C4-2B (cell line): ENCODE results near the gene CDKN1C.

Source experiments
- H3K27ac ChIP-seq: fragments of 450-650 bp; 2 replicates; pipeline ENCODE4 v1.5.1; 2017
- CTCF ChIP-seq: fragments of 450-650 bp; conservative IDR thresholded peaks from 2 replicates; pipeline ENCODE4 v1.5.1; 2017; ENCODE audit warnings: mild to moderate bottlenecking
- ZFX ChIP-seq: fragments of 450-650 bp; IDR thresholded peaks from 2 replicates; pipeline ENCODE4 v1.6.1; 2017

Gene CDKN1C

GRCh38 chr11:2889362-2890273 lies 4.0 kb upstream of the CDKN1C start:
- H3K27ac ChIP-seq, result peak overlapping the region; percentile 87
- TF ChIP-seq ZFX (no peak; the same call in 1 of the 2 replicates), CTCF (no peak)

GRCh38 chr11:2888266-2888968 lies 2.8 kb upstream of the CDKN1C start:
- H3K27ac ChIP-seq, result no peak overlapping the region
- TF ChIP-seq ZFX, result no peak
- TF ChIP-seq CTCF, result peak; percentile 98

- no peak overlapping the region for H3K27ac ChIP-seq
- TF ChIP-seq ZFX (no peak), CTCF (no peak)
Observed at GRCh38 chr11:2887515-2888195, 2.1 kb upstream of the CDKN1C start.

- H3K27ac ChIP-seq, result no peak overlapping the region
- TF ChIP-seq CTCF, result no peak
- TF ChIP-seq ZFX, result no peak
Observed at GRCh38 chr11:2886936-2887335, 1.4 kb upstream of the CDKN1C start.

- TF ChIP-seq CTCF, result no peak
- TF ChIP-seq ZFX, result no peak
Observed at GRCh38 chr11:2886191-2886894, 768 bp upstream of the CDKN1C start.

GRCh38 chr11:2885017-2885677 lies 428 bp downstream of the CDKN1C start:
- TF ChIP-seq CTCF (peak; percentile 64), ZFX (0 out of 2 replicates have a peak, but pooled peaks have one; percentile 9)
- H3K27ac ChIP-seq, result peak overlapping the region; percentile 19; the same call in 1 of the 2 replicates

More at GRCh38 chr11:2886191-2886894, 768 bp upstream of the CDKN1C start:
- H3K27ac ChIP-seq, result 0 out of 2 replicates have a peak overlapping the region, but pooled peaks have one; percentile 1
